ENCODE results near the gene PIAS3. TPM values are rescaled to one million over a fixed set of nuclear protein-coding genes. Genes with fewer than 3 reads are reported as not detected.

The PIAS3 gene
- 7.5 and 15.7 TPM in 2 replicates for total RNA-seq (2014; rRNA removed; shearing (Covaris generic))

DNA sequence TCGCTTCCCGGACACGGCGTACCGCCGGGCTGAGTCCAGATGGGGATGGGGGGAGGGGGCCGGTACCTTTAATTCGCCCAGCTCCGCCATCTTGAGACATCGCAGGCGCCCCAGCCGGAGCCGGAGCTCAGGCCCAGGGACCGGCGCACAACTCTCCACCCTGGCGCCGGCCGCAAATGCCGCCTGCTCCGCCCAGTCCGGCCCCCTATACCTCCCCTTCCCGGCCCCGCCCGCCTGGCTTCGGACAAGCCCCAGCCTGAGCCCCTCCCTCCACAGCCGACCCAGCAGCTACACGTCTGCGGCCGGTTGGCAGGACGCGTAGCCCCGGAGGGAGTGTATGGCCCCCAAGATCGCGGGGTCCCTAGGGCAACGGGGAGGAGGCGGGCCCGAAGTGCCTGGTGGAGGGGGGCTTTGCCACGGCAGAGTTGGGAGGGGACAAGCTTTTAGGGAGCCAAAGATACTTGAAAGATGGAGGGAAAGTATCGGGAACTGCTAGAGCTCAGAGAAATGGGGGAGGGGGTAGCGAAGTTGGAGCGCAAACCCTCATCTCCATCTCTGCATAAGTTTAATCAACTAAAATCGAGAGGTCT lies at the start of gene PIAS3:
Gene PIAS3 (minus strand): TSS at position 181 of the 590 bp plus-strand sequence. CDS start 91 bp downstream, at position 90.
- Histone ChIP-seq H3K27ac (no peak within 1 kb of the TSS), H3K4me1 (replicated peaks) (peaks cover 12% of the 10 kb centered on the region), H3K27me3 (replicated peaks) (no peaks in the 10 kb centered on the region), H3K36me3 (peaks cover 37% of the 10 kb centered on the region), H3K4me3 (peak within 1 kb of the TSS; percentile 54), H3K9me3 (replicated peaks) (no peaks in the 10 kb centered on the region)
- DNase-seq (ENCODE audit: low read depth in 1 of 2, low spot score in 2 of 2) = peak; percentile 89 to 98

- peaks cover 28% of the 10 kb centered on the region for H3K4me1 ChIP-seq (replicated peaks)
- DNase-seq (ENCODE audit: low read depth in 1 of 2, low spot score in 2 of 2) = peak; percentile 65 to 71
- H3K27me3 ChIP-seq (replicated peaks) = no peaks in the 10 kb centered on the region
- no peak overlapping the region for H3K4me3 ChIP-seq
- no peaks in the 10 kb centered on the region for H3K9me3 ChIP-seq (replicated peaks)
- H3K36me3 ChIP-seq = peaks cover 33% of the 10 kb centered on the region
- peak overlapping the region; percentile 35 for H3K27ac ChIP-seq
Observed at GRCh38 chr1:145908653-145909052, 49.8 kb upstream of the PIAS3 start.

DNA sequence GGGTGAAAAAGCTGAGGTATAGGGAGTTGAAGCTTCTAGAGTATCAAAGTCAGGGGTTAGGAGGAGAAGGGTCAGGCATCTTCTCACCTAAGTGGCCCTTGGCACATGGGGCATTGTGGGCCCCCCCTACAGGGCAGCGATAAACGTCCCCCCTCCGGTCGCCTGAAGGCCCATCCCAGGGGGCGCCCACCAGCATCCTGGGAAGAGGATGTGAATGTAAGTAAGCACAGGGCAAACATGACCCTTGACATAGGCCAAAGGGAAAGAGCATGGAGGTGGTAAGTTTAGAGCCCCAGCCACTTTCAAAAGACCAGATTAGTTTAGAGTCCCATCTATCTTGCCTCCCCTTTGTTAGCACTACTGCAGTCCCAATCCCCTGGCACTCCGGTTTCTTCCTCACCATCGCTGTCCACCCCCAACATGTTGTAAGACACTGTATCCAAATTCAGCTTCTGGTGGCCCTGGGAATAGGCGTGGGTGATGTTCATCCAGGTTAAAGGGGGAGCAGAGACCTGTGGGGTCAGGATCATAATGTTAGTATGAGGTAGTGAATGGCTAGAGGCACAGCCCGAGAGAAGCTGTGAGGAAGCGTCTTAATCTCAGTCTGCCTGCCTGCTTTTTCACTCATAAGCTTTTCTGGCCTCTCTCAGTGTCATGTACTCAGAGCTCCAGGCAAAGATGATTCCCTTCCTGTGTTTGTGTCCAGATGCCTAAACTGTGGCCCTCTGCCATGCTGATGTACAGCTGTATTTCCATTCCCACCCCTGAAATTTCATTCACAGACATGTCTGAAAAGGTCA lies 48.3 kb upstream of the PIAS3 start:
- no peak overlapping the region for H3K27ac ChIP-seq
- no peak for DNase-seq (ENCODE audit: low read depth in 1 of 2, low spot score in 2 of 2)
- no peak overlapping the region for H3K4me3 ChIP-seq
- H3K36me3 ChIP-seq = peaks cover 20% of the 10 kb centered on the region
- H3K9me3 ChIP-seq (replicated peaks) = no peaks in the 10 kb centered on the region
- H3K4me1 ChIP-seq (replicated peaks) = peaks cover 28% of the 10 kb centered on the region
- H3K27me3 ChIP-seq (replicated peaks) = no peaks in the 10 kb centered on the region

GRCh38 chr1:145901312-145902021 lies 42.6 kb upstream of the PIAS3 start:
- Histone ChIP-seq H3K27ac (no peak overlapping the region), H3K27me3 (replicated peaks) (no peaks in the 10 kb centered on the region), H3K4me3 (no peak overlapping the region), H3K9me3 (replicated peaks) (no peaks in the 10 kb centered on the region), H3K36me3 (no peaks in the 10 kb centered on the region), H3K4me1 (replicated peaks) (no peaks in the 10 kb centered on the region)
- DNase-seq (ENCODE audit: low read depth in 1 of 2, low spot score in 2 of 2) = no peak

GRCh38 chr1:145898756-145899155 lies 39.9 kb upstream of the PIAS3 start:
- Histone ChIP-seq H3K4me3 (no peak overlapping the region), H3K27ac (no peak overlapping the region), H3K9me3 (replicated peaks) (no peaks in the 10 kb centered on the region), H3K36me3 (no peaks in the 10 kb centered on the region), H3K27me3 (replicated peaks) (no peaks in the 10 kb centered on the region), H3K4me1 (replicated peaks) (no peaks in the 10 kb centered on the region)
- no peak for DNase-seq (ENCODE audit: low read depth in 1 of 2, low spot score in 2 of 2)

DNA sequence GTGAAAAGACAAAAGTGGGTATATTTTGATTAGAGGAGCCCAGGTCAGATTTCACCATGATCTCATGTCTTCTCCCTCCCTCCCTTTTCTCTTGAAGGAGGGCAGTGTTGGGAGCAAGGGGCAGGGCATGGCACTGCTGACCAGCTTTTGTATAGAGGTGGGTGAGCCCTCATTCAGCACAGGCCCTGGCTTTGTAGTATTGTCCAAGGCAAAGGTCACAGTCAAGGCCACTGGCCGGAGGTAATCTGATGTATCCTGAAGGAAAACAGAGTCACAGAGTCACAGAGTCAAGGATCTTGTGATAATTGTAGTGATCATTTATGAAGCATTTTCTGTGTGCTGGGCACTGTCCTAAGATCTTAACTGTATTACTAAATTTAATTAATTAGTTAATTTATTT lies 39.1 kb upstream of the PIAS3 start:
- DNase-seq (ENCODE audit: low read depth in 1 of 2, low spot score in 2 of 2) = no peak
- Histone ChIP-seq H3K4me1 (replicated peaks) (peaks cover 4% of the 10 kb centered on the region), H3K36me3 (no peaks in the 10 kb centered on the region), H3K27ac (no peak overlapping the region), H3K27me3 (replicated peaks) (no peaks in the 10 kb centered on the region), H3K4me3 (no peak overlapping the region), H3K9me3 (replicated peaks) (no peaks in the 10 kb centered on the region)

GRCh38 chr1:145895471-145895870 lies 36.6 kb upstream of the PIAS3 start:
- no peak for DNase-seq (ENCODE audit: low read depth in 1 of 2, low spot score in 2 of 2)
- H3K4me3 ChIP-seq = no peak overlapping the region
- no peaks in the 10 kb centered on the region for H3K36me3 ChIP-seq
- H3K9me3 ChIP-seq (replicated peaks) = no peaks in the 10 kb centered on the region
- H3K27ac ChIP-seq = no peak overlapping the region
- no peaks in the 10 kb centered on the region for H3K27me3 ChIP-seq (replicated peaks)
- peaks cover 27% of the 10 kb centered on the region for H3K4me1 ChIP-seq (replicated peaks)

GRCh38 chr1:145893306-145894055 lies 34.6 kb upstream of the PIAS3 start:
- no peaks in the 10 kb centered on the region for H3K9me3 ChIP-seq (replicated peaks)
- no peak for DNase-seq (ENCODE audit: low read depth in 1 of 2, low spot score in 2 of 2)
- no peaks in the 10 kb centered on the region for H3K27me3 ChIP-seq (replicated peaks)
- H3K27ac ChIP-seq = no peak overlapping the region
- H3K36me3 ChIP-seq = no peaks in the 10 kb centered on the region
- peaks cover 28% of the 10 kb centered on the region for H3K4me1 ChIP-seq (replicated peaks)
- H3K4me3 ChIP-seq = no peak overlapping the region

DNA sequence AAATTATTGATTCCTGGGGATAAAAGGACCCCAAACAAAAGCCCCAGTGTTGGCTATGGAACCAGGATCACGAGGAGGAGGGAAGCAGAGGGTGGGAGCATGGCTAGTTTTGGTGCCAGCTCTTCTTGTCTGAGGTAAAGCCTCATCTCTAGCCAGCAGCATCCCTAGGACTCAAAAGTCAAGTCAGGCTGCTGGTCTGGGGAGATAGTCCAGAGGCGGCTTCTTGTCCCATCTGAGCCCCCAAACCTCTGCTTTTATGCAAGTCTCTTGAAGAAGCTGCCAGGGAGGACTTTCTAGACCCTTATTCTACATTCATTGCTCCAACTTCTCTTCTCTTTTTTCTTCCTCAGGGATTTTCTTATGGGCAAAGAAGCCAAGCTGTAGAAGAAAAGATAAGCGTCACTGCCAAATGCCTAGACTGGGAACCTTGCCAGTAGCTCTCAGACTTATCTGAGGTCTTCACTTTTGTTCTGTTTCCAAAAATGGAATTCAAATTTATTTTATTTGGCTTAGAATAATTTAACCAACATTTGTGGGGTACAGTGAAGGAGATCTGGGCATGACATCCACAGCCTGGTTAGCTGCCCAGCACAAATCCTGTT lies 33.7 kb upstream of the PIAS3 start:
- no peak overlapping the region for H3K4me3 ChIP-seq

DNA sequence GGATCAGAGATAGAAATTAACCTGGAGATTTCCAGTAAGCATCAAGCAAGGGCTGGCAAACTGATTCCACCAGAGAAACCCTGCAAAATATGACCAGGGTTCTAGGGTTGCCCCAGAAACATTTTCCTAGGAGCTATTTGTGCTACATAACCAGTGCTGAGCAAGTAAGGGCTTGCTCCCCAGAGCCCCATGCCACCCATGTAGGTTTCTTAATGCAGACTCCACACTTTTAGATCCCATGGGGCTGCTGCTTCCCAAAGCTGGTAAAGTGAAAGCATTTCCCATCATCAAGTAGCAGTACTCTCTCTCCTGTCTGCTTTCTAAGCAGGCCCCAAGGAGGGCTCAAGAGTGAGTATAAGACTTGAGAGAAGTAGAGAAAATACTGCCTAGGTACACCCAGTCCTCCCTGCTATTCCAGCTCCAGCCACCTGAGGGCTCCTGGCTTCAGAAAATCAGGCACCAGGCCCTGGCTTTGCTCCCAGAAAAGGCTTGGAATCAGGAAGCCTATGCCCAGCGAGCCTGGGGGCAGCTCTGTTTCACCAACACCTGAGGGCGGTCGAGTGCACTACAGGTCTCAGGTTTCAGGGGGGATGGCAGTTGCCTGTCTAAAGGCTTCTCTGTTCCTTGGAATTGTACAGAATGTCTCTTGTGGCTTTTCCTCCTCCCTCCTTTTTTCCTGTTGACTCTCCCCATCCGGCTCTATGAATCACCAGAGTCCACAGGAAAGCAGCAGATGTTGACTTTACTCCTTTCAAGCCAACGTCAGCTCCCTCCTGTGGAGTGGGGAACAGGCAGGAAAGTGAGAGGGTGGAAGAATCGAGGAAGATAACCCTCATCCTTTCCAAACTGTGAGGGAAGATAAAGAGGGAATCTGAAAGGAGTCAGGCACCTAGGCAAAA lies 33.0 kb upstream of the PIAS3 start:
- Histone ChIP-seq H3K27me3 (replicated peaks) (no peaks in the 10 kb centered on the region), H3K36me3 (no peaks in the 10 kb centered on the region), H3K4me3 (no peak overlapping the region), H3K4me1 (replicated peaks) (peaks cover 28% of the 10 kb centered on the region), H3K27ac (peak overlapping the region; percentile 77), H3K9me3 (replicated peaks) (no peaks in the 10 kb centered on the region)
- peak; percentile 97 to 99 for DNase-seq (ENCODE audit: low read depth in 1 of 2, low spot score in 2 of 2)

More for the DNA sequence above, 33.7 kb upstream of the PIAS3 start:
- Histone ChIP-seq H3K27me3 (replicated peaks) (no peaks in the 10 kb centered on the region), H3K9me3 (replicated peaks) (no peaks in the 10 kb centered on the region), H3K36me3 (no peaks in the 10 kb centered on the region), H3K27ac (peak overlapping the region; percentile 77), H3K4me1 (replicated peaks) (peaks cover 28% of the 10 kb centered on the region)
- DNase-seq (ENCODE audit: low read depth in 1 of 2, low spot score in 2 of 2) = peak in 1 of 2 experiments; percentile 59

DNA sequence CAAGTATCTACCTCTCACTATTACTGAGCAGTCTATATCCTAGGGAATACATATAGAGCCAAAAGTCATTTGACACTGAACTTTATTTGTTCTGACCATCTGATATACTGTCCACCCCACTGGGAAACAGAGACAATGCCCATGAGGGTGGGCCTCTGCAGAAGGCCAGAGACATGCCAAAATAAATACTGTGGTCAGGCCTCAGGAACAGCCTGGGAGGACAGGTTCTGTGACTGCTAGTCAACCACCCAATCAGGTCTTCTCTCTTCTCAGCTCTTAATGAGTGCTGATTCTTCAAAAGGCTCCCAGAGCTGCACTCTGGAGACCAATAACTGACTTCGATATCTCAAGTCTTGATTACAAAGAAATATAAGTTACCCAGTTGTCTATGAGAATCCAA lies 32.3 kb upstream of the PIAS3 start:
- DNase-seq (ENCODE audit: low read depth in 1 of 2, low spot score in 2 of 2) = peak; percentile 65 to 67
- Histone ChIP-seq H3K4me3 (no peak overlapping the region), H3K27me3 (replicated peaks) (no peaks in the 10 kb centered on the region), H3K36me3 (no peaks in the 10 kb centered on the region), H3K27ac (peak overlapping the region; percentile 77; the same call in 1 of the 2 replicates), H3K9me3 (replicated peaks) (no peaks in the 10 kb centered on the region), H3K4me1 (replicated peaks) (peaks cover 28% of the 10 kb centered on the region)

- Histone ChIP-seq H3K36me3 (no peaks in the 10 kb centered on the region), H3K9me3 (replicated peaks) (no peaks in the 10 kb centered on the region), H3K27ac (no peak overlapping the region), H3K27me3 (replicated peaks) (0 out of 2 replicates have a peak, but pooled peaks cover 5% of the 10 kb centered on the region), H3K4me3 (no peak overlapping the region), H3K4me1 (replicated peaks) (peaks cover 33% of the 10 kb centered on the region)
- DNase-seq (ENCODE audit: low read depth in 1 of 2, low spot score in 2 of 2) = no peak
Observed at GRCh38 chr1:145889722-145890121, 30.8 kb upstream of the PIAS3 start.
